Endothelial cell of umbilical vein (primary cell): ENCODE measurements around the gene ADGRL3. TPM values are rescaled to one million over a fixed set of nuclear protein-coding genes. Genes with fewer than 3 reads are reported as not detected.

Experiments
- BruUV-seq: library from RNA; stranded (reverse); fragments of 400-500 nt; replicated peaks from 2 replicates; lab custom pipeline; 2021; lab: Mats Ljungman, UMichigan
- CTCF ChIA-PET: fragments of 300-600, 350-600 bp; sonication (Branson Sonifier 250); formaldehyde crosslinking; loops from one replicate; lab custom pipeline; 2021; ENCODE audit warnings: antibody characterized with exemption, inconsistent platforms; lab: Charles Lee
- POLR2A ChIA-PET: fragments of 300-600, 350-600 bp; sonication (Branson Sonifier 250); formaldehyde crosslinking; loops from one replicate; lab custom pipeline; 2021; ENCODE audit warnings: antibody characterized with exemption, inconsistent platforms; lab: Charles Lee
- DNase-seq: peaks from one replicate; pipeline ENCODE4 v3.0.0-alpha.2; 2011; ENCODE audit warnings: low read depth, low spot score
- FAIRE-seq: peaks from 2 replicates; lab custom pipeline; 2011; peaks lifted over from hg19 to GRCh38; lab: Jason Lieb, UNC
- H2AFZ ChIP-seq: 2 replicates; pipeline ENCODE4 v1.6.0; 2012; ENCODE audit warnings: low read depth, low read length, control low read depth, inconsistent platforms
- H3K27ac ChIP-seq: 2 replicates; pipeline ENCODE4 v1.5.1; 2011; ENCODE audit warnings: low read depth, mild to moderate bottlenecking, control low read depth, low read length, moderate library complexity; ENCODE audit not compliant: insufficient read depth
- H3K27me3 ChIP-seq, 2 experiments: 2 replicates each; pipeline versions ENCODE4 v1.6.0 to v1.6.1; 2011; ENCODE audit warnings: low read length in 2 of 2, mixed read lengths in 1 of 2; ENCODE audit not compliant: control insufficient read depth in 2 of 2, insufficient read depth in 2 of 2
- H3K36me3 ChIP-seq, 2 experiments: 2 replicates in 1 of 2; 3 replicates in 1 of 2; pipeline ENCODE4 v1.5.1; 2011; ENCODE audit warnings: low read length in 2 of 2, mild to moderate bottlenecking in 1 of 2, moderate library complexity in 1 of 2; ENCODE audit not compliant: control insufficient read depth in 2 of 2, insufficient read depth in 2 of 2; ENCODE audit errors: extremely low read depth in 1 of 2
- H3K4me1 ChIP-seq: 3 replicates; pipeline ENCODE4 v1.5.1; 2011; ENCODE audit warnings: mild to moderate bottlenecking, low read length; ENCODE audit not compliant: control insufficient read depth, insufficient read depth; ENCODE audit errors: extremely low read depth
- H3K4me2 ChIP-seq: 2 replicates; pipeline ENCODE4 v1.6.1; 2011; ENCODE audit warnings: low read length, control low read depth, mixed read lengths; ENCODE audit not compliant: insufficient read depth
- H3K4me3 ChIP-seq, 3 experiments: fragments of 200-600 bp in 1 of 3; sonication (generic), shearing (Covaris generic) in 1 of 3; replicated peaks in 1 of 3; 2 replicates each; pipeline ENCODE4 v1.5.1; 2011 to 2016; ENCODE audit warnings: control low read depth in 3 of 3, low read length in 3 of 3, mild to moderate bottlenecking in 2 of 3, inconsistent platforms in 1 of 3, low read depth in 1 of 3, moderate library complexity in 1 of 3; ENCODE audit not compliant: insufficient read depth in 1 of 3
- H3K79me2 ChIP-seq: 2 replicates; pipeline ENCODE4 v1.6.0; 2012; ENCODE audit warnings: low read length, inconsistent platforms; ENCODE audit not compliant: control insufficient read depth, insufficient read depth
- H3K9ac ChIP-seq: replicated peaks from 2 replicates; pipeline ENCODE3; 2011; ENCODE audit warnings: low read length, control low read depth; ENCODE audit not compliant: insufficient read depth; ENCODE audit errors: extremely low read depth
- H3K9me1 ChIP-seq: replicated peaks from 3 replicates; pipeline ENCODE4 v1.6.0; 2011; ENCODE audit warnings: mild to moderate bottlenecking, low read length; ENCODE audit not compliant: control insufficient read depth, insufficient read depth; ENCODE audit errors: extremely low read depth
- H3K9me3 ChIP-seq: replicated peaks from 2 replicates; pipeline ENCODE4 v1.5.1; 2012; ENCODE audit warnings: low read length, inconsistent platforms; ENCODE audit not compliant: control insufficient read depth, insufficient read depth
- H4K20me1 ChIP-seq: replicated peaks from 2 replicates; pipeline ENCODE3; 2011; ENCODE audit warnings: mild to moderate bottlenecking, low read length; ENCODE audit not compliant: control insufficient read depth, insufficient read depth; ENCODE audit errors: extremely low read depth
- EZH2 ChIP-seq: IDR thresholded peaks from 2 replicates; pipeline ENCODE4 v1.6.1; 2012; ENCODE audit warnings: borderline replicate concordance, low read depth, mild to moderate bottlenecking, moderate library complexity, low read length, inconsistent platforms; ENCODE audit not compliant: severe bottlenecking
- FOS ChIP-seq: IDR thresholded peaks from 2 replicates; pipeline ENCODE4 v1.6.1; 2011; ENCODE audit warnings: mild to moderate bottlenecking, low read length, moderate library complexity, borderline replicate concordance; ENCODE audit not compliant: insufficient read depth
- GATA2 ChIP-seq: IDR thresholded peaks from 2 replicates; pipeline ENCODE4 v1.7.0; 2011; ENCODE audit warnings: low read depth, mild to moderate bottlenecking, moderate library complexity, mixed read lengths, low read length; ENCODE audit not compliant: insufficient read length, insufficient read depth
- JUN ChIP-seq: IDR thresholded peaks from 2 replicates; pipeline ENCODE4 v1.6.1; 2011; ENCODE audit warnings: borderline replicate concordance, low read depth; ENCODE audit not compliant: insufficient read length, insufficient read depth
- MAX ChIP-seq: IDR thresholded peaks from 2 replicates; pipeline ENCODE4 v1.6.1; 2011; ENCODE audit not compliant: insufficient read depth, insufficient read length
- MYC ChIP-seq: IDR thresholded peaks from one replicate; pipeline ENCODE4 v1.6.1; 2011; ENCODE audit warnings: mild to moderate bottlenecking, low read depth, low read length
- POLR2A ChIP-seq: IDR thresholded peaks from 2 replicates; pipeline ENCODE4 v1.6.1; 2012; ENCODE audit warnings: low read depth, mild to moderate bottlenecking, control low read depth, low read length
- POLR2AphosphoS5 ChIP-seq: IDR thresholded peaks from 2 replicates; pipeline ENCODE4 v1.6.1; 2012; ENCODE audit warnings: low read depth, mild to moderate bottlenecking, control low read depth, low read length, moderate library complexity; ENCODE audit not compliant: insufficient read depth
- dilution Hi-C: fragments of 300-500 bp; cut with MboI; formaldehyde crosslinking; loops from one replicate; pipeline ENCODE4 v1.15.0; 2019; ENCODE audit warnings: low sequenced_read_pairs; ENCODE audit not compliant: extremely low pct_ligation_motif_present
- intact Hi-C: fragments of 100-400 bp; cut with micrococcal nuclease; formaldehyde crosslinking; loops from one replicate; pipeline ENCODE4 v1.10.0; 2022
- polyA plus RNA-seq, 4 experiments: library from polyadenylated mRNA; depleted of rRNA in 3 of 4; stranded (reverse) in 3 of 4; unstranded in 1 of 4; fragments of >200 nt; gene quantifications; 2 replicates each; pipeline versions ENCODE4 v1.2.1 to v1.2.3, GENCODE V29; 2011 to 2012; ENCODE audit warnings: missing spikeins in 1 of 4
- total RNA-seq: library from RNA; stranded (reverse); gene quantifications from 2 replicates; pipeline ENCODE4 v1.2.3, GENCODE V29; 2021
- TF ChIP-seq, protein P1 (sequence below), 2 donors: IDR thresholded peaks; 1 replicate in 1 of 2; 2 replicates in 1 of 2; pipeline ENCODE4 v1.5.1; 2011; ENCODE audit warnings: low read length in 2 of 2, mild to moderate bottlenecking in 2 of 2, moderate library complexity in 2 of 2, control low read depth in 1 of 2, inconsistent platforms in 1 of 2, low read depth in 1 of 2; ENCODE audit not compliant: insufficient read depth in 1 of 2; ENCODE audit errors: extremely low read depth in 1 of 2

The ADGRL3 gene
- total and polyA plus RNA-seq, 2 donors (not counting 3 experiments of a cell fraction or from before 2014, with no cell fraction given): not detected

- DNase-seq: no peak
- FAIRE-seq: no peak
- no peaks in the 10 kb centered on the region for H3K9me3 ChIP-seq
- no peaks in the 10 kb centered on the region for H3K36me3 ChIP-seq
- H3K4me2 ChIP-seq: no peak overlapping the region
- H3K9me1 ChIP-seq: no peaks in the 10 kb centered on the region
- POLR2A ChIA-PET: no interaction called here
- dilution Hi-C loops: no loop called here
- no peaks in the 10 kb centered on the region for H3K79me2 ChIP-seq
- BruUV-seq: no TSS peak
- H3K9ac ChIP-seq: no peak overlapping the region
- H3K27me3 ChIP-seq: no peaks in the 10 kb centered on the region
- no peak overlapping the region for H3K4me3 ChIP-seq
- no peak overlapping the region for H2AFZ ChIP-seq
- intact Hi-C loops: no loop called here
- CTCF ChIA-PET: no interaction called here
- H3K4me1 ChIP-seq: no peaks in the 10 kb centered on the region
- H4K20me1 ChIP-seq: no peaks in the 10 kb centered on the region
- TF ChIP-seq POLR2A (no peak), MYC (no peak), EZH2 (no peak), MAX (no peak), JUN (no peak), FOS (no peak), POLR2AphosphoS5 (no peak), GATA2 (no peak)
- TF ChIP-seq, protein P1, sequence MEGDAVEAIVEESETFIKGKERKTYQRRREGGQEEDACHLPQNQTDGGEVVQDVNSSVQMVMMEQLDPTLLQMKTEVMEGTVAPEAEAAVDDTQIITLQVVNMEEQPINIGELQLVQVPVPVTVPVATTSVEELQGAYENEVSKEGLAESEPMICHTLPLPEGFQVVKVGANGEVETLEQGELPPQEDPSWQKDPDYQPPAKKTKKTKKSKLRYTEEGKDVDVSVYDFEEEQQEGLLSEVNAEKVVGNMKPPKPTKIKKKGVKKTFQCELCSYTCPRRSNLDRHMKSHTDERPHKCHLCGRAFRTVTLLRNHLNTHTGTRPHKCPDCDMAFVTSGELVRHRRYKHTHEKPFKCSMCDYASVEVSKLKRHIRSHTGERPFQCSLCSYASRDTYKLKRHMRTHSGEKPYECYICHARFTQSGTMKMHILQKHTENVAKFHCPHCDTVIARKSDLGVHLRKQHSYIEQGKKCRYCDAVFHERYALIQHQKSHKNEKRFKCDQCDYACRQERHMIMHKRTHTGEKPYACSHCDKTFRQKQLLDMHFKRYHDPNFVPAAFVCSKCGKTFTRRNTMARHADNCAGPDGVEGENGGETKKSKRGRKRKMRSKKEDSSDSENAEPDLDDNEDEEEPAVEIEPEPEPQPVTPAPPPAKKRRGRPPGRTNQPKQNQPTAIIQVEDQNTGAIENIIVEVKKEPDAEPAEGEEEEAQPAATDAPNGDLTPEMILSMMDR (IDR thresholded peaks at IDR 0.05; ENCODE audit: extremely low read depth in 1 of 2, insufficient read depth in 1 of 2, low read depth in 1 of 2, low read length in 2 of 2): no peak
- no peak overlapping the region for H3K27ac ChIP-seq
Observed at GRCh38 chr4:61782133-61782532, 582.0 kb downstream of the ADGRL3 start.
